ENCODE measurements around the gene SLX4. TPM values are rescaled to one million over a fixed set of nuclear protein-coding genes. Genes with fewer than 3 reads are reported as not detected.

The SLX4 gene
- total RNA-seq, 1 experiment from 2014 or later: 5.9 TPM

GRCh38 chr16:3608069-3608468 is 3.3 kb downstream of the SLX4 start:
- Mint-ChIP-seq H3K9me3 (ENCODE audit: unreplicated experiment) (no peaks in the 10 kb centered on the region), H3K4me3 (ENCODE audit: unreplicated experiment) (no peak overlapping the region), H3K27ac (ENCODE audit: low read depth, unreplicated experiment) (no peak overlapping the region), H3K27me3 (ENCODE audit: insufficient read depth, unreplicated experiment) (no peaks in the 10 kb centered on the region), H3K36me3 (ENCODE audit: insufficient read depth, unreplicated experiment) (peaks cover under 1% of the 10 kb centered on the region), H3K4me1 (ENCODE audit: insufficient read depth, unreplicated experiment) (peaks cover 18% of the 10 kb centered on the region)
- POLR2A ChIA-PET: no interaction called here
- BruUV-seq (replicated peaks): no TSS peak
- no peak for TF ChIP-seq CTCF (IDR thresholded peaks at IDR 0.05; ENCODE audit: unreplicated experiment)
- intact Hi-C loops (cut with micrococcal nuclease): no loop called here
- CTCF ChIA-PET: no interaction called here
- no peak for DNase-seq (ENCODE audit: unreplicated experiment)

GRCh38 chr16:3607634-3608033 is 3.8 kb downstream of the SLX4 start:
- TF ChIP-seq CTCF (IDR thresholded peaks at IDR 0.05; ENCODE audit: unreplicated experiment): no peak
- DNase-seq (ENCODE audit: unreplicated experiment): no peak
- Mint-ChIP-seq H3K27me3 (ENCODE audit: insufficient read depth, unreplicated experiment) (no peaks in the 10 kb centered on the region), H3K4me1 (ENCODE audit: insufficient read depth, unreplicated experiment) (peaks cover 13% of the 10 kb centered on the region), H3K27ac (ENCODE audit: low read depth, unreplicated experiment) (no peak overlapping the region), H3K4me3 (ENCODE audit: unreplicated experiment) (no peak overlapping the region), H3K36me3 (ENCODE audit: insufficient read depth, unreplicated experiment) (peaks cover 5% of the 10 kb centered on the region), H3K9me3 (ENCODE audit: unreplicated experiment) (no peaks in the 10 kb centered on the region)
- intact Hi-C loops (cut with micrococcal nuclease): no loop called here
- POLR2A ChIA-PET: interaction anchor here (0.6 to 1.1 kb wide), 2 partner anchors 10 to 108 kb away, joined by 3 read pairs; no protein-coding TSS in a partner anchor
- CTCF ChIA-PET: interaction anchor here (0.6 kb wide), 1 partner anchor 92 kb away, joined by 5 read pairs; no protein-coding TSS in a partner anchor
- no TSS peak for BruUV-seq (replicated peaks)

GRCh38 chr16:3607161-3607560 is 4.2 kb downstream of the SLX4 start:
- Mint-ChIP-seq H3K27me3 (ENCODE audit: insufficient read depth, unreplicated experiment) (no peaks in the 10 kb centered on the region), H3K4me1 (ENCODE audit: insufficient read depth, unreplicated experiment) (peaks cover 10% of the 10 kb centered on the region), H3K4me3 (ENCODE audit: unreplicated experiment) (no peak overlapping the region), H3K27ac (ENCODE audit: low read depth, unreplicated experiment) (no peak overlapping the region), H3K9me3 (ENCODE audit: unreplicated experiment) (no peaks in the 10 kb centered on the region), H3K36me3 (ENCODE audit: insufficient read depth, unreplicated experiment) (peaks cover 7% of the 10 kb centered on the region)
- no TSS peak for BruUV-seq (replicated peaks)
- ChIA-PET CTCF (interaction anchor here (0.6 kb wide), 1 partner anchor 92 kb away, joined by 5 read pairs; no protein-coding TSS in a partner anchor), POLR2A (interaction anchor here (0.6 to 1.1 kb wide), 2 partner anchors 11 to 107 kb away, joined by 3 read pairs; no protein-coding TSS in a partner anchor)
- DNase-seq (ENCODE audit: unreplicated experiment): no peak
- intact Hi-C loops (cut with micrococcal nuclease): no loop called here
- TF ChIP-seq CTCF (IDR thresholded peaks at IDR 0.05; ENCODE audit: unreplicated experiment): no peak

GRCh38 chr16:3606441-3606840 is 5.0 kb downstream of the SLX4 start:
- ChIA-PET POLR2A (interaction anchor here (1.1 kb wide), 1 partner anchor 11 kb away, joined by 3 read pairs; no protein-coding TSS in a partner anchor), CTCF (no interaction called here)
- H3K27ac Mint-ChIP-seq (ENCODE audit: low read depth, unreplicated experiment): no peak overlapping the region

More at GRCh38 chr16:3606441-3606840, 5.0 kb downstream of the SLX4 start:
- no peak for DNase-seq (ENCODE audit: unreplicated experiment)
- Mint-ChIP-seq H3K36me3 (ENCODE audit: insufficient read depth, unreplicated experiment) (peaks cover 10% of the 10 kb centered on the region), H3K4me3 (ENCODE audit: unreplicated experiment) (no peak overlapping the region), H3K27me3 (ENCODE audit: insufficient read depth, unreplicated experiment) (no peaks in the 10 kb centered on the region), H3K9me3 (ENCODE audit: unreplicated experiment) (no peaks in the 10 kb centered on the region), H3K4me1 (ENCODE audit: insufficient read depth, unreplicated experiment) (peaks cover 10% of the 10 kb centered on the region)
- no peak for TF ChIP-seq CTCF (IDR thresholded peaks at IDR 0.05; ENCODE audit: unreplicated experiment)
- BruUV-seq (replicated peaks): no TSS peak
- intact Hi-C loops (cut with micrococcal nuclease): no loop called here

Data from MCF 10A (cell line).